Astrocyte of the cerebellum (primary cell): ENCODE data around the gene DIS3L2.

ENCODE experiments used
- DNase-seq: peaks from one replicate; pipeline ENCODE4 v3.0.0-alpha.2; 2011; ENCODE audit warnings: low read depth
- H3K4me3 ChIP-seq: 2 replicates; pipeline ENCODE4 v1.5.1; 2011; ENCODE audit warnings: mild to moderate bottlenecking, low read depth, low read length, moderate library complexity
- in situ Hi-C: cut with HindIII; loops from 2 replicates; pipeline ENCODE4 v1.10.0; 2017; ENCODE audit warnings: low sequenced_read_pairs
- TF ChIP-seq, protein P1 (sequence below): IDR thresholded peaks from 2 replicates; pipeline ENCODE4 v1.5.1; 2012; ENCODE audit warnings: low read length, low read depth, moderate library complexity, mild to moderate bottlenecking; ENCODE audit errors: missing control alignments

DIS3L2 gene

DNA sequence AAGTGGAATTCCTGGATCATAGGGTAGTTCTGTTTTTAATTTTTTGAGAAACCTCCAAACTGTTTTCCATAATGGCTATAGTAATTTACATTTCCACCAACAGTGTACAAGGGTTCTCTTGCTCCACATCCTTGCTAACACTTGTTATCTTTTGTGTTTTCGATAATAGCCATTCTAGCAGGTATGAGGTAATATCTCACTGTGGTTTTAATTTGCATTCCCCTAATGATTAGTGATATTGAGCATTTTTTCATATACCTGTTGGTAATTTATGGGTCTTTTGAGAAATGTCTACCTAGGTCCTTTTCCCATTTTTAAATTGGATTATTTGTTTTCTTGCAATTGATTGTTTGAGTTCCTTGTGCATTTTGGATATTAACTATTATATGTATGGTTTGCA lies 39.6 kb downstream of the DIS3L2 start:
- in situ Hi-C loops = no loop called here
- DNase-seq = no peak
- H3K4me3 ChIP-seq = no peak overlapping the region

DNA sequence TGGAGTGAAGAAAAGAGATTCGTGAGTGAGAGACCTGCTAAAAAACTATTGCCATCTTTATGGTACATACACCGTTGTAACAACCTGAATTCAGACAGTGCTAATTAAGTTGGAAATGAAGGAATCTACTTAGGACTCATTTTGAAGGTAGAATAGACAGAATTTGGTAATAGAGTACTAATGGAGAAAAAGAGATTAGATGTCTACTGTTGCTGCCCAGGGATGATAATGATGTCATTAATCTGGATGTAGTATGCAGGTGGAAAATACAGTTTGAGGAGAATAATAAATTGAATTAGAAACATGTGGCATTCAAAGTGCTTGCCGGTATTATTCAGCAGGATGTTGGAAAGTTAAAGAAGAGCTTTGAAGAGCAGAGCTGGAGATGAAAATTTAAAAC lies 44.7 kb downstream of the DIS3L2 start:
- DNase-seq = no peak
- TF ChIP-seq, protein P1, sequence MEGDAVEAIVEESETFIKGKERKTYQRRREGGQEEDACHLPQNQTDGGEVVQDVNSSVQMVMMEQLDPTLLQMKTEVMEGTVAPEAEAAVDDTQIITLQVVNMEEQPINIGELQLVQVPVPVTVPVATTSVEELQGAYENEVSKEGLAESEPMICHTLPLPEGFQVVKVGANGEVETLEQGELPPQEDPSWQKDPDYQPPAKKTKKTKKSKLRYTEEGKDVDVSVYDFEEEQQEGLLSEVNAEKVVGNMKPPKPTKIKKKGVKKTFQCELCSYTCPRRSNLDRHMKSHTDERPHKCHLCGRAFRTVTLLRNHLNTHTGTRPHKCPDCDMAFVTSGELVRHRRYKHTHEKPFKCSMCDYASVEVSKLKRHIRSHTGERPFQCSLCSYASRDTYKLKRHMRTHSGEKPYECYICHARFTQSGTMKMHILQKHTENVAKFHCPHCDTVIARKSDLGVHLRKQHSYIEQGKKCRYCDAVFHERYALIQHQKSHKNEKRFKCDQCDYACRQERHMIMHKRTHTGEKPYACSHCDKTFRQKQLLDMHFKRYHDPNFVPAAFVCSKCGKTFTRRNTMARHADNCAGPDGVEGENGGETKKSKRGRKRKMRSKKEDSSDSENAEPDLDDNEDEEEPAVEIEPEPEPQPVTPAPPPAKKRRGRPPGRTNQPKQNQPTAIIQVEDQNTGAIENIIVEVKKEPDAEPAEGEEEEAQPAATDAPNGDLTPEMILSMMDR = no peak
- in situ Hi-C loops = no loop called here
- H3K4me3 ChIP-seq = no peak overlapping the region

More for the DNA sequence above, 39.6 kb downstream of the DIS3L2 start:
- TF ChIP-seq, protein P1 = no peak

DNA sequence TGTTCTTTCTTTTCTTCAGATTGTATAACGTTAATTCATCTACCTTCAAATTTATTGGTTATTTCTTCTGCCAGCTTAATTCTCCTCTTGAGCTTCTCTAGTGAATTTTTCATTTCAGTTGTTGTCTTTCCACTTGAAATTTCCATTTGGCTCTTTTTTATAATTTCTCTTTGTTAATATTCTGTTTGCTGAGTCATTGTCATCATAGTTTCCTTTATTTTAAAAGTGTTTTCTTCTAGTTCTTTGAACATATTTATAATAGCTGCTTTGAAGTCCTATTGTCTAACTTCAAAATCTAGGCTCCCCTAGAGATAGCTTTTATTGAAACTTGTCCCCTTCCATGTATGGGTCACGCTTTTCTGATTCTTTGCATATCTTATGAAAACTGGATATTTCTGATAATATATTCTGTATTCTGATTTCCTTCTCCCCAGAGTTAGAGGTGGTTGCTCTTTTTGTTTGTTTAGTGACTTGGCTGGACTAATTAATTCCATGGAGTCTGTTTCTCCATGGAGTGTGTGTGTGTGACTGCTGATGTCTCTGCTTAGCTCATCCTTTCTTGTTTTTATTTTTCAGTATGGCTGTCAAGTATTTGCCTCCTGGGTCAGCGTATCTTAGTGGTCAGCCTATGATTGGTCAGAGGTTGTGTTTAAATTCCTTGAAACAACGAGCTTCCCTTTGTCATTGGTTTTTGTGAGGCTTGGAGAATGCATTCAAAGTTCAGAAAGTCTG lies 47.6 kb downstream of the DIS3L2 start:
- TF ChIP-seq, protein P1 = no peak
- in situ Hi-C loops = no loop called here
- no peak overlapping the region for H3K4me3 ChIP-seq
- no peak for DNase-seq

DNA sequence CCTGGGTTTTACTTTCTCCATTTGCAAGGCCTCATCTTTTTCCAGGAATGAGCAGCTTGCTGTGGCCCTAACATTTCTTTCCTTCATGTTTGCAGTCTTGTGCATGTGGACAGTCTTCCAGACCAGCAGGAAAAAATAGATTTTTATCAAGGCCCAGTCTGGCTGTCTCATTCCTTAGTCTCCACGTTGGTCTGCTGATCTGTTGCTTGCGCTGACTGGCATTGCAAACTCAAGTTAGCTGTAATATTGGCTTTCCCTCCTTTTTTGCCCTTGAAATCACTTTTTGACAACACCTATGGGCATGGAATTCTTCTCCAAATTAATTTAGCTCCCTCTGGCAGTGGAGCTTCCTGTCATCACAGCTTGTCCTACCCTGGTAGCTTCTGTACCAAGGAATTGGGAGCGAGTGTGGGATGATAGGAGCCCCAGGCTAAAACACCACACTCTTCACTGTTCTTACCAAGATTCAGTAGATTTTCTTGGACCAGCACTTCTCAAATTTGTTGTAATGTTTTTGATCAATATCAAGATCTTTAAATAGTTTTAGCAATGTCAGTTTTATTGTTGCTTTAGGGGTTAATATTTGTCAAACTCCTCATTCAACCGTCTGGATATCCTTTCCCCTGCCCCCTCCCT lies 48.2 kb downstream of the DIS3L2 start:
- no peak for DNase-seq
- in situ Hi-C loops = no loop called here
- TF ChIP-seq, protein P1 = no peak
- no peak overlapping the region for H3K4me3 ChIP-seq

DNA sequence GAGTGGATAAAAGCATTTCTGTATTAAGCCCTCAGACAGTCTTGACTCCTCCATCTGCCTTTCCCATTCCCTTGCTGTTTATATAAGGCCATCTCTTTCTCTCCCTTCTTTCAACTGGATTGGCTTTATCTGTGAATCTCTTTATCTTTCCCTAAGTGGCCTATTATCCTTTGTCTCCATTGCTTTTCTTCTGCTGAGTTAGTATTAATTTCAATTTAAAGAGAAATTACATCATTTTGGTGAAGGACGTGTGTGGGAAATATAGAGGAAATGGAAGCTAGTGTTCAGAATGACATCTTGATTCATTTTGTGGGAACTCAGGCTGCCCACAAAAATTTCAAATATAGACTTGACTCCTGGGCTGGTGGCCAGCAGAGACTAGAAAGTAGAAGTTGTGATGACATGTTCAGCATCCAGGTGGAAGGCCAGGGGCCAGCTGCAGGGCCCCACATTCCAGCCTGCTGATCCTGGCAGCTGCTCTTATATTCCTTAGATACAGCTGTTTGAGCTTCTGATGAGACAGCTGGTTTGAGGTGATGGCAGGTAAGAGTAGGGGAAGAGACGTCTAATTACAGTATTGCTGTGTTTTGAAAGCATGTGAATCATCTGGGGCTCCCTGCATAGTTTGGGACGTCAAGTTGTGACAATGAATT lies 52.3 kb downstream of the DIS3L2 start:
- DNase-seq = peak; percentile 95
- H3K4me3 ChIP-seq = no peak overlapping the region
- in situ Hi-C loops = no loop called here
- TF ChIP-seq, protein P1 = no peak

DNA sequence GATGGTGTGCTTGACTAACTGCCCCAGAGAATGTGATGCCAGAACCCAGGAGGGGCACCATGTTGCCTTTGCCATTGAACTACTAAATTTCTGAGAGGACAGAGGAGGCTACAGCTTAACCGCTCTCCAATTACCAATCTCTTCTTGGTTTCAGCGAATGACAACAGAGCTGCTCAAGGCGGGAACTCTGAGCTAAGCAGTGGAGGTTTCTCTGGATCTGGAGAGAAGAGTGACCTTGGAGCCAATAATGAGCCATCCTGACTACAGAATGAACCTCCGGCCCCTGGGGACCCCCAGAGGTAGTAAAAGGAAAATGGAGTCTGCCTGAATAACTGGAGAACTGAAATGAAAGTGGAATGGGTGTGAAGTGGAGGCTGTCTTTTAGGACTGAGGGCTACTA lies 53.2 kb downstream of the DIS3L2 start:
- H3K4me3 ChIP-seq = no peak overlapping the region
- no peak for DNase-seq
- in situ Hi-C loops = no loop called here
- TF ChIP-seq, protein P1 = no peak
